ENCODE data around the gene ANKRD42. TPM values are rescaled to one million over a fixed set of nuclear protein-coding genes. Genes with fewer than 3 reads are reported as not detected.

ANKRD42 gene
- total and polyA plus RNA-seq, 2 experiments from 2014 or later, result 5.3 to 5.7 TPM

GRCh38 chr11:83195649-83196048 lies 2.1 kb downstream of the ANKRD42 start (continued):
- TF ChIP-seq ETS1 (IDR thresholded peaks at IDR 0.05) (no peak), REST (IDR thresholded peaks at IDR 0.05; ENCODE audit: unreplicated experiment) (no peak), EZH2phosphoT487 (IDR thresholded peaks at IDR 0.05; ENCODE audit: unreplicated experiment) (no peak), POLR2AphosphoS5 (IDR thresholded peaks at IDR 0.05; ENCODE audit: low read depth) (no peak), CTCF (conservative IDR thresholded peaks at IDR 0.05; ENCODE audit: low read depth in 2 of 2) (no peak)

DNA sequence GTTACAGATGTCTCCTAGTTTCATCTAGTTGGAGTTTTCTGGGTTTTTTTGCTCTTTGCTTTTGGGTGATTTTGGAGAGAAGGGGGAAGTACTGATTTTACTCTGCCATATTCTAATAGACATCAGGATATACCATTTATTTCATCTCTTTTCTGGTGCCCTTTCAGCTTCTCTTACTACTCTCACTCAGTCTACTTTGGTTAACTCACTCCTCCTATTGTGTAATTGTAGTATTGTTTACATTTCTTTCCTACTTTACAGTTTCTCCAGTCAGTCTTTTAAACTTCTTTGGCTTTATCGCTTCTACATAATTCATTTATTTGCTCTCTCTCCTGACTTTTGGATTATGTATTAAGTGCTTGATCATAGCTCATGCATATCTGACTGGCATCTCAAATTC lies 6.5 kb downstream of the ANKRD42 start:
- peaks cover 5% of the 10 kb centered on the region; the same call in 1 of the 2 replicates for H3K27me3 ChIP-seq (ENCODE audit: insufficient read depth)
- no peaks in the 10 kb centered on the region for H4K20me1 ChIP-seq (replicated peaks; ENCODE audit: insufficient read depth)
- no peak overlapping the region for H3K27ac ChIP-seq (ENCODE audit: low read depth)
- Mint-ChIP-seq H3K36me3 (ENCODE audit: low read depth) (no peaks in the 10 kb centered on the region; the same call in 1 of the 3 replicates), H3K4me3 (no peak overlapping the region), H3K27ac (no peak overlapping the region), H3K27me3 (ENCODE audit: insufficient read depth, low read depth, poor library complexity) (no peaks in the 10 kb centered on the region), H3K4me1 (peaks cover 5% of the 10 kb centered on the region), H3K9me3 (peaks cover 2% of the 10 kb centered on the region; the same call in 1 of the 3 replicates)
- H3F3A ChIP-seq (replicated peaks; ENCODE audit: low read depth), result no peaks in the 10 kb centered on the region
- ATAC-seq, result no peak
- no peak overlapping the region for H3K4me3 ChIP-seq
- H3K36me3 ChIP-seq (ENCODE audit: insufficient read depth), result no peaks in the 10 kb centered on the region
- H2AFZ ChIP-seq, result no peak overlapping the region
- H3K4me1 ChIP-seq (ENCODE audit: insufficient read depth), result peaks cover 1% of the 10 kb centered on the region; the same call in 1 of the 2 replicates
- no peak for DNase-seq (ENCODE audit: low spot score)
- no peaks in the 10 kb centered on the region for H3K9me2 ChIP-seq (ENCODE audit: insufficient read depth)
- H3K79me2 ChIP-seq (replicated peaks; ENCODE audit: insufficient read depth), result no peaks in the 10 kb centered on the region; the same call in 1 of the 2 replicates
- H3K4me2 ChIP-seq, result no peak overlapping the region
- TF ChIP-seq ETS1 (IDR thresholded peaks at IDR 0.05), result no peak
- TF ChIP-seq, protein P1, sequence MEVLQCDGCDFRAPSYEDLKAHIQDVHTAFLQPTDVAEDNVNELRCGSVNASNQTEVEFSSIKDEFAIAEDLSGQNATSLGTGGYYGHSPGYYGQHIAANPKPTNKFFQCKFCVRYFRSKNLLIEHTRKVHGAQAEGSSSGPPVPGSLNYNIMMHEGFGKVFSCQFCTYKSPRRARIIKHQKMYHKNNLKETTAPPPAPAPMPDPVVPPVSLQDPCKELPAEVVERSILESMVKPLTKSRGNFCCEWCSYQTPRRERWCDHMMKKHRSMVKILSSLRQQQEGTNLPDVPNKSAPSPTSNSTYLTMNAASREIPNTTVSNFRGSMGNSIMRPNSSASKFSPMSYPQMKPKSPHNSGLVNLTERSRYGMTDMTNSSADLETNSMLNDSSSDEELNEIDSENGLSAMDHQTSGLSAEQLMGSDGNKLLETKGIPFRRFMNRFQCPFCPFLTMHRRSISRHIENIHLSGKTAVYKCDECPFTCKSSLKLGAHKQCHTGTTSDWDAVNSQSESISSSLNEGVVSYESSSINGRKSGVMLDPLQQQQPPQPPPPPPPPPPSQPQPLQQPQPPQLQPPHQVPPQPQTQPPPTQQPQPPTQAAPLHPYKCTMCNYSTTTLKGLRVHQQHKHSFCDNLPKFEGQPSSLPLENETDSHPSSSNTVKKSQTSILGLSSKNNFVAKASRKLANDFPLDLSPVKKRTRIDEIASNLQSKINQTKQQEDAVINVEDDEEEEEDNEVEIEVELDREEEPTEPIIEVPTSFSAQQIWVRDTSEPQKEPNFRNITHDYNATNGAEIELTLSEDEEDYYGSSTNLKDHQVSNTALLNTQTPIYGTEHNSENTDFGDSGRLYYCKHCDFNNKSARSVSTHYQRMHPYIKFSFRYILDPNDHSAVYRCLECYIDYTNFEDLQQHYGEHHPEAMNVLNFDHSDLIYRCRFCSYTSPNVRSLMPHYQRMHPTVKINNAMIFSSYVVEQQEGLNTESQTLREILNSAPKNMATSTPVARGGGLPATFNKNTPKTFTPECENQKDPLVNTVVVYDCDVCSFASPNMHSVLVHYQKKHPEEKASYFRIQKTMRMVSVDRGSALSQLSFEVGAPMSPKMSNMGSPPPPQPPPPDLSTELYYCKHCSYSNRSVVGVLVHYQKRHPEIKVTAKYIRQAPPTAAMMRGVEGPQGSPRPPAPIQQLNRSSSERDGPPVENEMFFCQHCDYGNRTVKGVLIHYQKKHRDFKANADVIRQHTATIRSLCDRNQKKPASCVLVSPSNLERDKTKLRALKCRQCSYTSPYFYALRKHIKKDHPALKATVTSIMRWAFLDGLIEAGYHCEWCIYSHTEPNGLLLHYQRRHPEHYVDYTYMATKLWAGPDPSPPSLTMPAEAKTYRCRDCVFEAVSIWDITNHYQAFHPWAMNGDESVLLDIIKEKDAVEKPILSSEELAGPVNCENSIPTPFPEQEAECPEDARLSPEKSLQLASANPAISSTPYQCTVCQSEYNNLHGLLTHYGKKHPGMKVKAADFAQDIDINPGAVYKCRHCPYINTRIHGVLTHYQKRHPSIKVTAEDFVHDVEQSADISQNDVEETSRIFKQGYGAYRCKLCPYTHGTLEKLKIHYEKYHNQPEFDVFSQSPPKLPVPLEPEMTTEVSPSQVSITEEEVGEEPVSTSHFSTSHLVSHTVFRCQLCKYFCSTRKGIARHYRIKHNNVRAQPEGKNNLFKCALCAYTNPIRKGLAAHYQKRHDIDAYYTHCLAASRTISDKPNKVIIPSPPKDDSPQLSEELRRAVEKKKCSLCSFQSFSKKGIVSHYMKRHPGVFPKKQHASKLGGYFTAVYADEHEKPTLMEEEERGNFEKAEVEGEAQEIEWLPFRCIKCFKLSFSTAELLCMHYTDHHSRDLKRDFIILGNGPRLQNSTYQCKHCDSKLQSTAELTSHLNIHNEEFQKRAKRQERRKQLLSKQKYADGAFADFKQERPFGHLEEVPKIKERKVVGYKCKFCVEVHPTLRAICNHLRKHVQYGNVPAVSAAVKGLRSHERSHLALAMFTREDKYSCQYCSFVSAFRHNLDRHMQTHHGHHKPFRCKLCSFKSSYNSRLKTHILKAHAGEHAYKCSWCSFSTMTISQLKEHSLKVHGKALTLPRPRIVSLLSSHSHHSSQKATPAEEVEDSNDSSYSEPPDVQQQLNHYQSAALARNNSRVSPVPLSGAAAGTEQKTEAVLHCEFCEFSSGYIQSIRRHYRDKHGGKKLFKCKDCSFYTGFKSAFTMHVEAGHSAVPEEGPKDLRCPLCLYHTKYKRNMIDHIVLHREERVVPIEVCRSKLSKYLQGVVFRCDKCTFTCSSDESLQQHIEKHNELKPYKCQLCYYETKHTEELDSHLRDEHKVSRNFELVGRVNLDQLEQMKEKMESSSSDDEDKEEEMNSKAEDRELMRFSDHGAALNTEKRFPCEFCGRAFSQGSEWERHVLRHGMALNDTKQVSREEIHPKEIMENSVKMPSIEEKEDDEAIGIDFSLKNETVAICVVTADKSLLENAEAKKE (CRISPR knock-in tag; IDR thresholded peaks at IDR 0.05), result no peak
- no peak for TF ChIP-seq REST (IDR thresholded peaks at IDR 0.05; ENCODE audit: unreplicated experiment)

Data from GM23338 (cell line).